ENCODE measurements around the gene KCNQ5.

Gene KCNQ5

DNA sequence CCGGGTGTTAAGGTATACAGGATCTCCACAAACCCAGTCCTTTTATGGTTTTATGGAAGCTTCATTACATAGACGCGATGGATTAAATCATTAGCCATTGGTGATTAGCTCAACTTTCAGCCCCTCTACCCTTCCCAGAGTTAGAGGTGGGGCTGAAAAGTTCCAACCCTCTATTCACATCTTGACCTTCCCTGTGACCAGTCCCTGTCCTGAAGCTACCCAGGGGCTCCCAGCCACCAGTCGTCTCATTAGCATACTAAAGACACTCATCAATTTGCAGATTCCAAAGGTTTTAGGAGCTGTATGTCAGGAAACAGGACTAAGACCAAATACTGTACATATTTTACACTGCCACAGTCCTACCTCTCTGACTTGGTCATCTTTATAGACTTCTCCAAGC, 582.4 kb downstream of the KCNQ5 start:
- Histone ChIP-seq H3K4me1 (no peaks in the 10 kb centered on the region), H3K36me3 (no peaks in the 10 kb centered on the region), H3K27ac (no peak overlapping the region), H3K27me3 (no peaks in the 10 kb centered on the region), H3K4me3 (no peak overlapping the region), H3K9me3 (no peaks in the 10 kb centered on the region)
- intact Hi-C loops (cut with DNase I; ENCODE audit: low total_unique reads), result no loop called here
- no peak for DNase-seq
- TF ChIP-seq CTCF (IDR thresholded peaks at IDR 0.05), result no peak

DNA sequence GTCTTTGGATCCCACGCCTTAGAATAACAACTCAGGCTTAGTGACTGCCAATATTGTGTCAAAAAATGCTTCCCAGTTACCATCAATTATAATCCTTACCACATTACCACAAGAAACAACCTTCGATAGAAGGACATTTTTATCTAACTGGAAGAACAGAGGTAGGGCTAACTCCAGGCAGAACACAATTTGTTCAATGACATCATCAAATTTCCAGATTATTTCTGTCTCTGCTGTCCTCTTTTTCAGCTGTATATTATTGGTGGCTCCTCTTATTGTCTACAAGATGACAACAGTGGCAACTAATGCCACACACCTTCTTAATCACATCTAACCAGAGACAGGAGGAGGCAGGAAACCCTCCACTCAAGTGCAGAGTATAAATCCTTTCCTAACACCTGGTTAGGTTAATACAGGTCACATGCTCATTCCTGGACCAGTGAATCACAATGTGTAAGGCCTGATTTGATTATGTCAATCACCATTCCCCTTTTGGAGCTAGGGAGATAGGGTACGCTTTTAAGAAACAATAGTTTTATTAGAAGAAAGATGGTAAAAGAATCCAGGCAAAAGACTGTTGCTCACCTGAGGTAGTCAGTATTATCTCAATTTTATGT, 585.5 kb downstream of the KCNQ5 start:
- DNase-seq, result no peak
- intact Hi-C loops (cut with DNase I; ENCODE audit: low total_unique reads), result no loop called here
- H3K27ac ChIP-seq, result no peak overlapping the region
- H3K4me1 ChIP-seq, result no peaks in the 10 kb centered on the region
- no peaks in the 10 kb centered on the region for H3K27me3 ChIP-seq
- no peaks in the 10 kb centered on the region for H3K9me3 ChIP-seq
- TF ChIP-seq CTCF (IDR thresholded peaks at IDR 0.05), result no peak
- no peak overlapping the region for H3K4me3 ChIP-seq
- H3K36me3 ChIP-seq, result no peaks in the 10 kb centered on the region

- Histone ChIP-seq H3K4me3 (no peak overlapping the region), H3K36me3 (no peaks in the 10 kb centered on the region), H3K4me1 (no peaks in the 10 kb centered on the region), H3K27me3 (no peaks in the 10 kb centered on the region), H3K27ac (no peak overlapping the region), H3K9me3 (no peaks in the 10 kb centered on the region)
- no peak for TF ChIP-seq CTCF (IDR thresholded peaks at IDR 0.05)
- no peak for DNase-seq
- intact Hi-C loops (cut with DNase I; ENCODE audit: low total_unique reads), result no loop called here
Measured at GRCh38 chr6:73209117-73209516, 587.3 kb downstream of the KCNQ5 start.

DNA sequence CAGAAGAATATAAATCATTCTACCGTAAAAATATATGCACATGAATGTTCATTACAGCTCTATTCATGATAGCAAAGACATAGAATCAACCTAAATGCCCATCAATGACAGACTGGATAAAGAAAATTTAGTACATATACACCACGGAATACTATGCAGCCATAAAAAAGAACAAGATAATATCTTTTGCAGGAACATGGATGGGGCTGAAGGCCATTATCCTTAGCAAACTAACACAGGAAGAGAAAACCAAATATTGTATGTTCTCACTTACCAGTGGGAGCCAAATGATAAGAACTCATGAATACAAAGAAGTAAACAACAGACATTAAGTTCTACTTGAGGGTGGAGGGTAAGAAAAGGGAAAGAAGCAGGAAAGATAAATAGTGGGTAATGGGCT, 595.0 kb downstream of the KCNQ5 start:
- no peak for TF ChIP-seq CTCF (IDR thresholded peaks at IDR 0.05)

GRCh38 chr6:73225396-73225795, 603.5 kb downstream of the KCNQ5 start, which contains the start of gene KHDC1L:
Gene KHDC1L, minus strand, starts transcription at chr6:73225496. Its CDS starts 88 bp downstream, at chr6:73225408.
- TF ChIP-seq CTCF (IDR thresholded peaks at IDR 0.05), result no peak
- H3K36me3 ChIP-seq, result no peaks in the 10 kb centered on the region
- H3K4me1 ChIP-seq, result no peaks in the 10 kb centered on the region
- no peak within 1 kb of the TSS for H3K4me3 ChIP-seq
- H3K27me3 ChIP-seq, result no peaks in the 10 kb centered on the region
- no peak for DNase-seq
- no peak within 1 kb of the TSS for H3K27ac ChIP-seq
- intact Hi-C loops (cut with DNase I; ENCODE audit: low total_unique reads), result no loop called here
- no peaks in the 10 kb centered on the region for H3K9me3 ChIP-seq

More for the DNA sequence above, 595.0 kb downstream of the KCNQ5 start:
- Histone ChIP-seq H3K9me3 (no peaks in the 10 kb centered on the region), H3K4me3 (no peak overlapping the region), H3K36me3 (no peaks in the 10 kb centered on the region), H3K27ac (no peak overlapping the region), H3K27me3 (no peaks in the 10 kb centered on the region), H3K4me1 (no peaks in the 10 kb centered on the region)
- intact Hi-C loops (cut with DNase I; ENCODE audit: low total_unique reads), result no loop called here
- DNase-seq, result no peak
